ENCODE data around the gene DPF1. TPM values are rescaled to one million over a fixed set of nuclear protein-coding genes. Genes with fewer than 3 reads are reported as not detected.
A peak's percentile ranks its signal among the peaks of the same experiment; 100 is the strongest.

DPF1 gene
- total RNA-seq, 1 experiment from 2014 or later: 8.3 TPM

GRCh38 chr19:38221421-38221820, 2.6 kb downstream of the DPF1 start:
- no peak for DNase-seq (ENCODE audit: low read depth)

GRCh38 chr19:38219221-38219620, 4.8 kb downstream of the DPF1 start:
- no peak for DNase-seq (ENCODE audit: low read depth)

GRCh38 chr19:38218204-38218603, 5.8 kb downstream of the DPF1 start:
- no peak for DNase-seq (ENCODE audit: low read depth)

GRCh38 chr19:38216785-38217641, 7.0 kb downstream of the DPF1 start:
- no peak for DNase-seq (ENCODE audit: low read depth)

- DNase-seq (ENCODE audit: low read depth): peak; percentile 96
Measured at GRCh38 chr19:38213911-38214625, 10.0 kb downstream of the DPF1 start.

- no peak for DNase-seq (ENCODE audit: low read depth)
Measured at GRCh38 chr19:38213469-38213868, 10.6 kb downstream of the DPF1 start.

GRCh38 chr19:38211766-38212165, 12.3 kb downstream of the DPF1 start:
- no peak for DNase-seq (ENCODE audit: low read depth)

- DNase-seq (ENCODE audit: low read depth): no peak
Measured at GRCh38 chr19:38211151-38211591, 12.9 kb downstream of the DPF1 start.

GRCh38 chr19:38210458-38210987, 13.5 kb downstream of the DPF1 start:
- DNase-seq (ENCODE audit: low read depth): no peak

GRCh38 chr19:38209671-38210457, 14.2 kb downstream of the DPF1 start:
- peak; percentile 60 for DNase-seq (ENCODE audit: low read depth)

- no peak for DNase-seq (ENCODE audit: low read depth)
Measured at GRCh38 chr19:38209152-38209551, 14.9 kb downstream of the DPF1 start.

- no peak for DNase-seq (ENCODE audit: low read depth)
Measured at GRCh38 chr19:38208571-38208970, 15.5 kb downstream of the DPF1 start.

- no peak for DNase-seq (ENCODE audit: low read depth)
Measured at GRCh38 chr19:38207543-38207942, 16.5 kb downstream of the DPF1 start.

- DNase-seq (ENCODE audit: low read depth): no peak
Measured at GRCh38 chr19:38206928-38207327, 17.1 kb downstream of the DPF1 start.

GRCh38 chr19:38206006-38206745, 17.8 kb downstream of the DPF1 start:
- DNase-seq (ENCODE audit: low read depth): no peak

GRCh38 chr19:38204728-38205127, 19.3 kb downstream of the DPF1 start:
- no peak for DNase-seq (ENCODE audit: low read depth)

- peak; percentile 37 for DNase-seq (ENCODE audit: low read depth)
Measured at GRCh38 chr19:38204096-38204495, 19.9 kb downstream of the DPF1 start.

GRCh38 chr19:38203197-38203596, 20.8 kb downstream of the DPF1 start:
- DNase-seq (ENCODE audit: low read depth): no peak

GRCh38 chr19:38202504-38202903, 21.5 kb downstream of the DPF1 start:
- no peak for DNase-seq (ENCODE audit: low read depth)

GRCh38 chr19:38201731-38202130, 22.3 kb downstream of the DPF1 start:
- no peak for DNase-seq (ENCODE audit: low read depth)

GRCh38 chr19:38199340-38199739, 24.7 kb downstream of the DPF1 start:
- DNase-seq (ENCODE audit: low read depth): no peak

All from M059J (cell line).